OCI-LY3 (cell line): Measurements from ENCODE around the gene TRERF1.

ENCODE experiments used
- CTCF ChIP-seq: fragments of 200-600, 300-600 bp; sonication (generic); IDR thresholded peaks from 2 replicates; pipeline ENCODE4 v1.5.1; 2014; ENCODE audit warnings: antibody characterized with exemption, low read length, low read depth
- EZH2phosphoT487 ChIP-seq: fragments of 200-600 bp; shearing (Covaris generic); IDR thresholded peaks from 2 replicates; pipeline ENCODE4 v1.6.1; 2018; ENCODE audit warnings: antibody characterized with exemption, mixed run types, low read depth

GRCh38 chr6:42225029-42225339 is 226.7 kb downstream of the TRERF1 start:
- TF ChIP-seq CTCF (no peak), EZH2phosphoT487 (no peak)
